ENCODE results near the gene GRIN3B. TPM values are rescaled to one million over a fixed set of nuclear protein-coding genes. Genes with fewer than 3 reads are reported as not detected.

Gene GRIN3B
- total RNA-seq, 4 donors from 2014 or later, result 0.48 TPM; not detected in 3

GRCh38 chr19:1012334-1012733, 12.1 kb downstream of the GRIN3B start:
- no peak for DNase-seq
- TF ChIP-seq POLR2A (IDR thresholded peaks at IDR 0.05) (no peak), CTCF (IDR thresholded peaks at IDR 0.05) (no peak)
- Histone ChIP-seq H3K9me3 (no peaks in the 10 kb centered on the region), H3K4me1 (peaks cover 1 to 13% of the 10 kb centered on the region in 2 donors), H3K36me3 (no peaks in the 10 kb centered on the region), H3K4me3 (no peak overlapping the region), H3K27me3 (no peaks in the 10 kb centered on the region), H3K27ac (no peak overlapping the region)
- intact Hi-C loops (cut with DNase I; ENCODE audit: low total_unique reads), result no loop called here

GRCh38 chr19:1013218-1013617, 13.0 kb downstream of the GRIN3B start:
- Histone ChIP-seq H3K36me3 (no peaks in the 10 kb centered on the region), H3K9me3 (no peaks in the 10 kb centered on the region), H3K27ac (no peak overlapping the region), H3K4me3 (no peak overlapping the region), H3K4me1 (peaks cover 4 to 22% of the 10 kb centered on the region in 2 donors), H3K27me3 (no peaks in the 10 kb centered on the region)
- DNase-seq, result no peak
- TF ChIP-seq CTCF (IDR thresholded peaks at IDR 0.05), result no peak
- TF ChIP-seq POLR2A (IDR thresholded peaks at IDR 0.05), result no peak
- intact Hi-C loops (cut with DNase I; ENCODE audit: low total_unique reads), result no loop called here

GRCh38 chr19:1014161-1015060, 14.2 kb downstream of the GRIN3B start:
- intact Hi-C loops (cut with DNase I; ENCODE audit: low total_unique reads), result loop anchor here (5.0 kb wide), 1 partner anchor 178 kb away; no protein-coding TSS in a partner anchor
- Histone ChIP-seq H3K4me3 (no peak overlapping the region), H3K36me3 (no peaks in the 10 kb centered on the region), H3K27me3 (no peaks in the 10 kb centered on the region), H3K27ac (no peak overlapping the region), H3K9me3 (no peaks in the 10 kb centered on the region), H3K4me1 (peaks cover 6 to 34% of the 10 kb centered on the region in 2 donors)
- TF ChIP-seq POLR2A (IDR thresholded peaks at IDR 0.05) (no peak), CTCF (IDR thresholded peaks at IDR 0.05) (no peak)
- DNase-seq, result no peak

DNA sequence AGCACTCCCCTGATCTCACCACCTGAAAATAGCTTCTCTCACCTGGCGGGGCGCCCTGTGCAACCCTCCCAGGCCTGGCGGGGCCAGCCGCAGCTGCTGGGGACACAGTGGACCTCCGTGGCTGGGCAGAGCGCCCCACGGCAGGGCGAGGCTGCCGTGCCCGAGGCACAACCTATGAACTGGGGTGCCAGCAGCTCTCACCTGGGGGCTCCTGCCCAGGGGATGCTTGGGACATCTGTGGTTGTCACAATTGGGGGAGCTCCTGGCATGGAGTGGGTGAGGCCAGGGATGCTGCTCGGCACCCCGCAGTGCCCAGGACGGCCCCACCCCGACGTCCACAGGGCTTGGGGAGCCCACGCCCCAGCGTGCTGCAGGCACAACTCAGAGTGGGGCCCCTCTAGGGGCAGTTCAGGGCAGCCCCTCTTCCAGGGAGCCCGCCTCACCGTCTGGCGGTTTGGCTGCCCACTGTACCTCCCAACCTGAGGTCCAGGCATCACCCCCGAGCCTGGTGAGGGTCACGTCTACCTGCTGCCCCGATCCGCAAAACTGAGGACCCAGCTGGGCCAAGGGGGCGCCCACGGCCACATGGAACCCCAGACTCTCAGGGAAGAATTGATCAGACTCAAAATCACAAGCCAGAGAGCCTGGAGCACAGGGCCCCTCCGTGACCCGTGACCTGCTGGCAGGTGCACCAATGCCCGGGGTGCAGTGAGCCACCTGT, 15.0 kb downstream of the GRIN3B start:
- Histone ChIP-seq H3K9me3 (no peaks in the 10 kb centered on the region), H3K27ac (no peak overlapping the region), H3K27me3 (no peaks in the 10 kb centered on the region), H3K36me3 (no peaks in the 10 kb centered on the region), H3K4me3 (no peak overlapping the region), H3K4me1 (peaks cover 6 to 39% of the 10 kb centered on the region in 2 donors)
- no peak for TF ChIP-seq POLR2A (IDR thresholded peaks at IDR 0.05)
- no peak for TF ChIP-seq CTCF (IDR thresholded peaks at IDR 0.05)
- no peak for DNase-seq
- intact Hi-C loops (cut with DNase I; ENCODE audit: low total_unique reads), result loop anchor here (5.0 kb wide), 1 partner anchor 177 kb away; no protein-coding TSS in a partner anchor

Measured in uterus (tissue), 4 donors.